Activated CD8-positive, alpha-beta memory T cell treated with anti-CD3 and anti-CD28 coated beads, Interleukin-2, amount 50 U/mL, for 4 hours (primary cell): ENCODE measurements around the gene NDNF.

ENCODE experiments used
- DNase-seq: peaks from one replicate; pipeline ENCODE4 v3.0.0-alpha.2; 2020

Gene NDNF

DNA sequence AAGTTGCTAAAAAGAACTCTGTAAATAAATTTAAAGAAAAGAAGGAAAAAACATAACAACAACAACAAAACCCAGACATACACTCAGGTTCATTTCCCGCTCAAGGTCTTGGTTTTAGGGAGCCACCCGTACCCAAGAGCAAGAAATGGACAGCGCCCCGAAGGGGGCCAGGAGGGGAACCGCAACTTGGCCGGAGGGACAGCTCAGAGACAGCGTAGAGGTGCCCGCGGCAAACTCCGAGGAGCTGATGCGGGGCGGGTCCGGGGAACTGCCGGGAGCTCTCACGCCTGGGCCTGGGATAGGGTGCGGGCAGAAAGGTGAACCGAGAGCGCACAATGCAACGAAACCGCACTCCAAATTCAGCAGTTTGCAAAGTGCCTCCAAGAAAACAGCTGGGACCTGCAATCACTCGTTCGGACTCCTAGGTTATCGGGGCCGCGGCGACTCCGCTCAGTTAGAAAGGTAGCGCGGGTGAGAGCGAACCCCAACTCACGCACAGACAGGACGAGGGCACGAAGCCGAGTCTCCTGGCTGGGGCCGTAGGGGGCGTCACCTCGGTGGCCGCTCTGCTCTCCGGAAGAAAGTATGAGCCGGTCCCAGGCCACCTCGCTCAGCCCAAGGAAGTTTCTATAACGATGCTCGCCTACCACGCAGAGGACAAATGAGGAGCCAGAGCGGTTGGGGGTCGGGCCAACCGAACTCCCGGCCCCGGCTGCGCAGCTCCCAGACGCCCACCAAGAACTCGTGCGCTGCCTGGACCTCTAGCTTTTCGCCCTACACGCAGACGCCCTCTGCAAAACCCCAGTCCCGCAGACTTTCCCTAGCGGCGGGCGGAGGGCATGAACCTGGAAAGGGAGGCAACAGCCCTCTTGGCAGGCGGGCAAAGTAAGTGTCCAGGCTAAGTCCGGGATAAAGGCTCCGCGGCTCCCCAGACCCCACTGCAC lies 1.4 kb downstream of the NDNF start:
- peak; percentile 15 for DNase-seq

DNA sequence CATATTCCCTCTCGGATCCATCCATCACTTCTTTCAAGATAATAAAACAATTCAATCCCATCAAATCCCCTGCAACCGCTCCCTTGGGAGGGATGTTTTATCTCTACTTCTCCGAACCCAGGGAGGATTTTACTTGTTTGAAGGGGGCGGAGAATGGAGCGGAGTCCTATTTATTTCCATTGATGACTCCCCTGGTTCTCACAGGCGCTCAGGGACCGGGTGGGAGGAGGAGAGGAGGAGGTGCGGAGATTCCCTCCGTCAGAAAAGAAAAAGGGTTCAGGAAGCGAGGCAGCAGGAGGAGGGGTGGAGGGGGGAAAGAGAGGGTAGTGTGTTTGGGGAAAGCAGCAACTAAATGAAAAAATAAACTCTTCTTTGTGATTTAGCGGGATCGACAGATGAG lies 2.1 kb downstream of the NDNF start:
- DNase-seq, result no peak

DNA sequence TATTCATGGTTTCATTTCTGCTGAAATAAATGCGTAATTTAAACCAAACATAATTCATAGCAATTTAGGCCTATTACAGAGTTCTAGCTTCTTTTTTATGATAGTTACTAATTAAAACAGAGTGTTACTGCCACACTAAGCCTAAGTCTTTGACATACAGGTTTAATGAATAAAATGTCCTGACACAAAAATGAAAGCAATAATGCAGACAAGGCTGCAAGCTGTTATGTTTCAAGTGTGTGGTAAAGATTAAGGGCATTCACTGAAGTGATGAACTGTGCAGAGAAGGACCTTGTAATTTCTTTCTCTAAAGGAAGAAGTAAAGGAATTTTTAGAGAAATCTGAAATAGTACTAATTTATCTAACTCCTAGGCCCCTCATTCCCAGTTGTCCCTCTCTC lies 2.9 kb downstream of the NDNF start:
- no peak for DNase-seq

DNA sequence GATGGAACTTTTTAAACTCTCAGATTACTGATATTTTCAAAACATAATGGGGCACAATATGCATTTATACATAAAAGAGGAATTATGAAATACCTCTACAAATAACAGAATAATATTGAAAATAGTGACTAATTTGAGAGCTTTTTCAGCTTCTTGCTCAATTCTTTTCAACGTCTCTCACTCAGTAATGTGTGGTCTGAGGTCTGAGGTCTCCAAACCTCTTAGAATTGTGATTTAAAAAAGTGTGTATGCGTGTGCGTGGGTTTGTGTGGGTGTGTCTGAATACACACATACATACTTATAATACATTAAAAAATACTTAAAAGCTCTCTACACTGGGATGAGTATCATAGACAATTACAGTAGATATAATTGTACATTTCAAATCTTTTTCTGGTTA lies 7.9 kb downstream of the NDNF start:
- DNase-seq, result no peak

DNA sequence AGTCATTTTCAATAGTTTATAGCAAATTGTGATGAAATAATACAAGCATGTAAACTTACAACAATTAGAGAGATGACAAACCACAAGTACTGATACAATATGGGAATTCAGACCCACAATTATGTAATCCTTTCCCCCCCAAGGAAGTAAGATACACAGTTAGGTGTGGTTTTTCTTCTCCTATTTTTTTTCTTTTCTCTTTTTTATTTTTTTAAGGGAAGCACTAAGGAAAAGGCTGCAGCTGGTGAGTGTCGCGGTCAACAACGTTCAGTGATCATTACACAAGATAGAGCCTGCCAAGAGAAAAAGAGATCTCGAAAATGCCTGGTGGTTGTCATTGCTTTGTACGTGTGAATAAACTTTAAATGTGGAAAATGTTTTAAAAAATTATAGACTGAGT lies 9.8 kb downstream of the NDNF start:
- DNase-seq, result no peak

DNA sequence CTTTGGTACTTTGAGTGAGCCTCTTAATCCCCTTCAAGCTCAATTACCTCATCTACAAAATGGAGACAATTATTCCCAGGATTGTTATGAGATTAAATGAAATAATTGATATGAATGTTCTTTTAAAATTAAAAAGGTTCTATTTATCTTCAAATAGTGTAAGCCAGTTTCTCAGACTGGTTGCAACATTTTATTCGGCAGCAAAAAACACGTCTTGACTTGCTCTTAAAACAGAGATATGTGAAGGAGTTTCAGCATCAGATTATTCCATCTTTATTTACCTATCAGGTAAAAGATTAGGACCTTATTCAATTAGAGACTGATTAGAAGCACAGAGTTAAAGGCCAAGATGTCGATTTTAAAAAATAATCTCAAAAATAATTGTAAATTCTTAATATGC lies 10.5 kb downstream of the NDNF start:
- DNase-seq, result no peak

DNA sequence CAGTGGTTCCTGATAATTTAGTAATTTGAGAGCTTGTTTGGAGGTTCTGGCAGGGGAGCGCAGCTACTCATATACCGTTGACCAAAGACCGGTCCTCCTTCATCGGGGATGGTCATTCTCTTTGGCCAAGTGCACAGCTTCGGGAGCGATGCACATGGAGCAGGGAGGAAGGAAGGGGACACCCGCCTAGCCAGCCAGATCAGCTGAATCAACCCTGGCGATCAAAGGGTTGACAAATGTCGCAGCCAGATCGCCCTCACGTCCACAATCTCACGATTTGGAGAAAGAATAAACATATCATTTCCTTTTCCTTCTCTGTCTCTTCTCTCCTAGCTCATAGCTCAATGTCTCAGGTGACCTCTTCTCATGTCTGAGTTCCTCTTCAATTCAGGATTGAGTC lies 11.1 kb downstream of the NDNF start:
- DNase-seq, result no peak

DNA sequence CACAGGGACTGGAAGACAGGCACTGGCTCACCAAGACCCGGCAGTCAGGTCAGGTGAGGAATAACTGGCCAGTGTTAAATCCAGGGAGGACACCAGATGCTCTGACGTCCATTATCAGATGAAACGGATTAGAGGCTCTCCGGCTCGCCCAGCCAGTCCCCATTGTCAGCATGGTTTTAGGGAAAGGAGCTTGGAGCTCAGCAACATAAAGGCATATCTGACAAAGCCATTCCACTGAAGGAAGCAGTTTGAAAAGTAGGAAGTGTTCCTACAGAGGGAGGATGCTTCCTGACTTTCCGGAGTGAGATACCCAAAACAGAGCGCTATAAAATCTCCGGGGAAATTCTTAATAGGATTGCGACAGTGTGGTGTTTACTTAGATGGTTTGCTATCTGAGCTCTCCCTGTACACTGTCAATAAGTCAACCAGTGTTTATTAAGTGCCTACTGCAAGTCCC lies 14.8 kb downstream of the NDNF start:
- no peak for DNase-seq

DNA sequence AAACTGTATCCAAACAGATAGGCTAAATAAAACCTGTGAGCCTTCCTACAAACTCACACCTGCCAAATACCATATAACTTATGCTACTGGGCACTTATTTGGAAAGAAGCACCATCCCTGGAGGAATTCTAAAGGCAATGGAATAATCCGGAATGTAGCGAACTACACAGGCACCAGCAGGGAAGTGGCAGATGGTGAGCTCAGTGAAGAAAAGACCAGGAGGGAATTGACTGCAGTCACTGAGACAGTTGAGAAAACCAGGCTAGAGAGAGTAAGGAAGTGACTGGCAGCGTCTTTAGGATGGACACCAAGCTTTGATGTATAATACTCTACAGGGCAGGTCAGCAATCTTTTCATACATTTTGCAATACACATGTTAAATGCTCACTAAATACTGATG lies 16.3 kb downstream of the NDNF start:
- no peak for DNase-seq

DNA sequence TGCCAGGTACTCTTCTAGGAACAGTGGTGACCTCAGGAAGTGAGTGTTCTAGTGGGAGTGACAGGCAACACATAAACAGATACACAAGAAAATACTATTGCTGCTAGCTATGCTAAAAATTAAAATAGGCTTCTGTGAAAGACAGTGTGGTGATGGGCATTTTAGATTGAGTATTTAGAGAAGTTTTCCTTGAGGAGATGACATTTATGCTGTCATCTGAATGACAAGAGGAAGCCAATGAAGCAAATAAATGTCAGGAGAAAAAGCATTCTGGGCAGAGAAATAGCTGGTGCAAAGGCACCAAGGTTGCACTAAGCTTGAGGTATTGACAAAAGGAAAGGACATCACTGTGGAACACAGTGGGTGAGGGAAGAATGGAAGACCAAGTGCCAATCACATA lies 18.0 kb downstream of the NDNF start:
- DNase-seq, result no peak

DNA sequence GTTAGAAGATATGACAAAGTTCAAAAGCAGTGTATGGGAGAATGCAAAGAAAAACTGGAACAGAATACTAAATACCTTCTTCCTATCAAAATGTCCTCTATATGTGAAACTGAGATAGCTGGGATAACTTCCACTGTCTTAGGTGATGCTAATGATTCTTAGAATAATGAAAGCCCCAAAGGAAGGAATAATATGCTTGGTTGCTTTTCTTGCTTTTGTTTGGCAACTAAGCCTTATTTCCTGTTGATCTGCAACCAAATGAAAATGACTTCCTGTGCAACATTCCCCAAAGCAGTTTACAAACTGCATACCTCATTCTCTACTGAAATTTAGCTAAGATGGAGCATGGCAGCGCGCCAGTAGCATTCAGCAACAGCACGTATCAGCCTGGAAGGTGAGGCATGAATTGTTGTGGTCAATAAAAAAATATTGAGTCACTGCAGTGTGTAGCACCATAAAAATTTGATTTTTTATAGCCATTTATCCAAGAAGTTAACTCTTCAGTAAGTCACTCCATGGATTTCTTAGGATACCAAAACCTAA lies 18.7 kb downstream of the NDNF start:
- no peak for DNase-seq

DNA sequence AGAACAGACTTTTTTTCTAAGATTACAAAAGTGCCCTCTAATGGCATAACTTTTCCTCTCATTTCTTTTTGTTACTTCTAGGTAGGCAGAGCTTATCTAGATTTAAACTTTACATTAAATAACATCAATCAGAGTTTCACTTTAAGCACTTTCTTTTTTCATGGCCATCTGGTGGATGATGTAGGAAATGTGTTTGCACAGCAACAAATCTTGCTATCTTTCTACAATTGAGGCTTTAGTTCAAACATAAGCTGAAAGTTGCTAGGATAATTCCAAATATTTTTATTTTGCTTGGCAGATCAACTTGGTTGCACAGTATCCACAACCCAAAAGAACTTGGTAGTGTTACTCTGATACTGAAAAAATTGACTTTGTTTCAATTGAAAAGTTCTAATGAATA lies 22.0 kb downstream of the NDNF start:
- DNase-seq, result no peak

DNA sequence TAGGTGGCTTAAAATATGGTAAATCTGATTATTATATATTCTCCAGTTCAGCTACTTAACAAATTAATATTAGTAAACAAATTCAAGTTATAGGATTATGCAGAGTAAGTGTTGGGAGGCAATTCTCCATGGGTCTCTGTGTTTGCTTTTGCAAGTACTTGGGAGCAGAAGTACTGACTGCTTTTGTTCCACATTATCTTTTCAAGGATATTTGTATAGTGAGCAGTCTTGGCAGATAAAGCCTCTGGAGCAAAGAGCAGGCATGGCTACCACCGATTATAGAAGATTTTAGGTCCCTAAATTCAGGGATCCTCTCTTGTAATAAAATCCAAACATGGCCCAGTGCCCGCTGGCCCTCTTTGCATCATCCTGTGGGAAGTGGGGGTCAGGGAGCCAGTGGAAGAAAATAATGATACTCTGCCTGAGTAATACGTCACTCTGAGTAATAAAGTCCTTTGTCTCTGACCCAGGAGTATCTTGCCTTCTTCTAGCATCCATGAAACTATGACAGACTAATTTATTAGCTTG lies 23.2 kb downstream of the NDNF start:
- no peak for DNase-seq

DNA sequence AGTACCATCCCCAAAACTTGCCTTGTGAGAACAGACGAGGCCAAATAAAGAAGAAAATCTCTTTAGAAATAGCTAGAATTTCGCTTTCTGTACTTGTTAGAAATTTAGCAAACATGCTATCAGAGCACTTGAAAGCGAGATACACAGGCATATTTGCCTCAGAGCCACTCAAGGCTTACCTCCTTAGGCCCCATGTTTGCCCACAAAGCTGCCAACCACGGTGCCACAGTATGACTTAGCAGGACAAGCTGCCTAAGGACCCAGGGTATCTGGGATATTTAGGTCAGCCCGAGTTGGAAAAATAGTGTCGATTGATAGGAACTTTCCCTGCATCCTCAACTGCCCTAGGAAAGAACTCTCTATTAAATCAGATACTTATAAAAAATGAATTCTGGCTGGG lies 24.2 kb downstream of the NDNF start:
- DNase-seq, result no peak

DNA sequence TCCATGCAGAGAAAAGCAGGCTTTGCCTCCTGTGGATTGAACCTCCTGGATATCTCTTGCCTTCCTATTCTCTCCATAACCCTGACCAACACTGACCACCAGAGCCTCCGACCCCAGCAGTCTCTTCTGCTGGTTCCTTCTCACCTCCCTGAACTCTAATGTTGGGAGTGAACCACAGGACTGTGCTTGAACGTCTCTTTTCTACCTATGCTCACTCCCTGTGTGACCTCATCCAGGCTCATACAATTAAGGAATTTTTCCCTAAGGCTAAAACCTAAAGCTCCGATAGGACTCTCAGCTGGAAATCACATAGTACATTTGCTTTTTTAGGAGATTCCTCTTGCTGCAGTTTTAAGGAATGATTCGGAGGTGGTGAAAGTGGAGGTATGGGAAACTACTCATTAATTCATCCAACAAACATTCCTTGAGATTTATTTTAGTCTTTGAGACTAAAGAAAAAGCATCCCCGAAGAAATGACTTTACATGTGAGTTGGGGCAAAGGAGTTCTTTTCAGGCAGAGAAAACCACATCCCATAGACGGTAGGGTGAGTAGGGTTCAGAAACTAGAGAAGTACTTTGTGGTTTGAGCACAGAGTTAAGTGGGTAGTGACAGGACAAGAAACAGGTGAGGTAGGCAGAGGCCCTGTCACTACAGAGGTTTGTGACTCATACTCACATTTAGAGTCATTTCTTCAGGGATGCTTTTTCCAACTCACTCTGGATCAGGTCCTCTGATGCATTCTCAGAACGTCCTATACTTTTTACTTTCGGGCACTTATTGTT lies 30.8 kb downstream of the NDNF start:
- no peak for DNase-seq

DNA sequence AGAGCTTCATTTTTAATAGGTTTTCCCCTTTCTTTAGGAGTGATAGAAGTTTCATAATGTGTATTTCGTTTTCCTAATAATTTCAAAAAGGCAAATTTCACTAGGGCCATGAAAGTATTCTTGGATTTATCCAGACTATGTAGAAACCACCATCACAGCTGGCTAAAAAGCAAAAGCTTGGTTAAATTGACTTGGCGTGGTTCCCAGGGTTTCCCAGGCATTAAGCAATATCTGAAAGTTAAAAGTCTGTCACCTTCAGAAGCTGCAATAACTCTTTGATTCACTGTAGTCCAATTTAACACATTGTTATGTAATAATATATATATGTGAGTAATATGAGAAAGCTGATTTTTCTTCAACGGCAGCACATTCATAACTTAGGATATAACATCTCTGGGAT lies 38.3 kb downstream of the NDNF start:
- no peak for DNase-seq

DNA sequence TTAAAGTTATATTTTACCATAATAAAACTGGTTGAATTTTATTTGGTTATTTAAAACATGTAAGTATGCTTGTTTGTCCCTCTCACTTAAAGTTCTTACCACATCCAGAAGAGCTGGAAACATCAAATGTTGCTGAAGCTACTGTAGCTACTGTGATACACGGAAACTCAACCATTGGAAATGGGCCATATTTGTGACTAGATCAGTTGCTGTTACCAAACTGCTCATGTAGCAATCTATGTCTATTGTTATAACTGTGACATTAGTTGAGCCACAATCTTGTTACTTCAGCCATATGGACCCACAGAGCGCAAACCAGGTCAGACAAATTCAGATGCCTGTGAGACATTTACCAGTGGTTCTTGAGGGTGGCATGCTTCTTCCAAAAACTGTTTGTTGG lies 41.6 kb downstream of the NDNF start:
- DNase-seq, result no peak

DNA sequence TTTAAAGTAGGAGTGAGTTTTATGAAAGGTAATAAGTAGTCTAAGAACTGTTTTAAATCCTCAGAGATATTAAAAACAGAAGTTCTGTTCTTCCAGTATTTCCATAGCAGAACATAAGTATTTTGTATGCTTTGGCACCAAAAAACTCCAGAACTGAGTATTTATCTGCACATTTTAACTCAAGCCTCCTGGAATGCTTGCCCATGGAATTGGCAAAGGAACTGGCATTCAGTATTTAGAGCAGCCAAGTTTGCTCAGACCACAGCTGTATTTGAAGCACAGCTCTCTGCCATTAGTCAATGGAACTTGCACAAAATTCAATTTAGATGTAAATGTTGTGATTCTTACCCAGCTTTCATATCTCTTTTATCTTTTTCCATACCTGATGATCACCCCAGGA lies 42.2 kb downstream of the NDNF start:
- no peak for DNase-seq

DNA sequence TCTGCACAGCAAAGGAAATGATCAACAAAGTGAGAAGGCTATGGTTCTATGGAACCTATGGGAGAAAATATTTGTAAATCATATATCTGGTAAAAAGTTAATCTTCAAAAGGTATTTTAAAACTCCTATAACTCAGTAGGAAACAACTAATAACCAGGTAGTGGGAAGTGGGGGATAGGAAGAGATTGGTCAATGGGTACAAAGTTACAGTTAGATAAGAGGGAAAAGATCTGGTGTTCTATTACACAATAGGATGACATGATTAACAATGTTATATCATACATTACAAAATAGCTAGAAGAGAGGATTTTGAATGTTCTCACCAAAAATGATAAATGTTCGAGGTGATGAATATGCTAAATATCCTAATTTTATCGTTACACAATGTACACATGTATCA lies 46.3 kb downstream of the NDNF start:
- no peak for DNase-seq

DNA sequence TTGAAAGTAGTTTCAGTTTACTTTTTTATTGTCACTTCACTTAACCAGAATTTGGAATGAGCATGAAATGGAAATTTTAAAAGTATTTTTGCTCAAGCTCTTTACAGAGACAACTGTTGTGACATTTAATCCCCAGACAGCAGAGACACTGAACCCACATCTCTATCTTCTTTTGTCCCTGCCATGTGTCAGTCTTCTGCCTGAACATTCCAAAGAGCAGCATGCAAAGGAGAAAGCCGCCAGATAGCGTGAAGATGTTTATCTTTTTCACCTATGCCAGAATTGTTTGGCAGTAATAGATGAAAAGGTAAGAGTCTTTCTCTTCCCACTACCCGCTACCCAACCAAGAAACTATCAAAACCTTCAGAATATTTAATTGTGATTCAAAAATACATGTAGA lies 46.8 kb downstream of the NDNF start:
- DNase-seq, result no peak

DNA sequence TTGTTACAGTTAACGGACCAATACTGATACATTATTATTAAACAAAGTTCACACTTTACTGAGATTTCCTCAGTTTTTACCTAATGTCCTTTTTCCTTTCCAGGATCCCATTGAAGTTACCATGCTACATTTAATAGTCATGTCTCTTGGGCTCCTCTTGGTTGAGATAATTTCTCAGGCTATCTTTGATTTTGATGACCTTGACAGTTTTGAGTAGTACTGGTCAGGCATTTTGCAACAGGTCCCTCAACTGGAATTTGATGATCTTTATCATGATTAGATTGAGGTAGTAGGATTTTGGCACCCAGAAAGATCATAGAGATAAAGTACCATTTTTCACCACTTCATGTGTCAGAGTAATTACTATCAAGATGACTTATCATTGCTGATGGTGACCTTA lies 53.8 kb downstream of the NDNF start:
- no peak for DNase-seq

DNA sequence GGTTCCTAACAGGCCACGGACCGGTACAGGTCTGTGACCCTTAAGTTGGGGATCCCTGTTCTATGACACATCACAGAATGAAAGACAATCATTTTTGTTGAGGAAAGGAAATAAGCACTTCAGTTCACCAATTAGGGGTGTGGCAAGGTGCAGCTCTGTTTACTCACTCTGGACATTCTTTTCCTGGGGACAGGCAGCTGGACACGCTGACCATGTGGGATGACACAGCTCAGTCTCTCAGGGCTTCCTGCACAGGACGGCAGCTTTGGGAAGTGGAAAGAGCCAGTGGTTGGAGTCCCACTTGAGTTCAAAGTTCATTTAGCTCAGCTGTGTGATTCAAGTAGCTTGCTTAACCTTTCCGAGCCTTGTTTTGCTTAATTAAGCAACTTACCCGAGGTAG lies 55.7 kb downstream of the NDNF start:
- DNase-seq, result no peak

DNA sequence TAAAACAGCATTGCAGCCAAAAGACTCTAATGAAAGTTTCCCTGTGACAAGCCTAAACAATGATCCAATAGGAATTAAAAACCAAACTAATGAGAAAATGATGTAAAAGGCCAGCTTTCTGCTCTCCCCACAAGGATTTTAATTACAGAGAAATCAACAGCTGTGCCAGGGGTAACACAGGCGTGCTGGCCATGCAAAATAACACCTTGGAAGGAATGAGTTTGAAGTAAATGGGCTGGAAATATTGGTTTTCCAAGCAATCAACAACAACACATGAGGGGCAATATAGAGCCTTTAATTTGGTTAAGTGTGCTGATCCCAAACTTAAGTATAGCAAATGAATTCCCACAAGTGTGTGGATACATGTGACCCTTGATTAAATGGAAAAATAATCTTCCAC lies 56.9 kb downstream of the NDNF start:
- no peak for DNase-seq

DNA sequence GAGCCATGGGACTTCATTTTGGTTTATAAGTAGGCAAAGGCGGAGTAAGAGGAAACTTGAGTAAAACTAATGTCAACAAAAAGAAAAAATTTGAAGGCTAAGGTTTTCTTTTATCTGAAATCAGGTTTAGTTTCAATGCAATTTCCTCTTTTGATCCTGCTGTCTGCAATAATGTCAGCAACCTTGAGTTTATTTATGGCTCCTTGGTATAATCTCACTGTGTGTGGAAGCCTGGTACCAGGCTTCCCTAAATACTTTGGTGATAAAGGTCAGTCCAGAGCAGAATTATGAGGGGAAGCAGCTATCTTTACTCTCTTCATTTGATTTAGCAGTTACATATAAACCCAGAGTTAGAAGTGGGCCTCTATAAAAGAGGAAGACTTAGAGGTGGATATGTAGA lies 57.8 kb downstream of the NDNF start:
- no peak for DNase-seq
